HG03432 (cell line): ENCODE data around the gene WWOX.

Experiments used
- ATAC-seq: cut with Tn5 transposase; IDR thresholded peaks from one replicate; pipeline ENCODE4 v1.9.1; 2021; ENCODE audit warnings: mild to moderate bottlenecking, moderate library complexity; ENCODE audit not compliant: unreplicated experiment

WWOX gene

GRCh38 chr16:78909226-78909625 is 809.8 kb downstream of the WWOX start:
- ATAC-seq = no peak

- no peak for ATAC-seq
Measured at GRCh38 chr16:78915811-78916345, 816.4 kb downstream of the WWOX start.

- no peak for ATAC-seq
Measured at GRCh38 chr16:78916928-78917545, 817.6 kb downstream of the WWOX start.

GRCh38 chr16:78918805-78919305 is 819.4 kb downstream of the WWOX start:
- no peak for ATAC-seq

GRCh38 chr16:78919852-78920251 is 820.4 kb downstream of the WWOX start:
- ATAC-seq = no peak

GRCh38 chr16:78920621-78921020 is 821.2 kb downstream of the WWOX start:
- no peak for ATAC-seq

GRCh38 chr16:78925083-78925767 is 825.8 kb downstream of the WWOX start:
- ATAC-seq = no peak

- no peak for ATAC-seq
Measured at GRCh38 chr16:78926723-78927210, 827.3 kb downstream of the WWOX start.

GRCh38 chr16:78927766-78928165 is 828.3 kb downstream of the WWOX start:
- no peak for ATAC-seq

- ATAC-seq = no peak
Measured at GRCh38 chr16:78929841-78930240, 830.4 kb downstream of the WWOX start.

- no peak for ATAC-seq
Measured at GRCh38 chr16:78930561-78930960, 831.1 kb downstream of the WWOX start.

GRCh38 chr16:78931267-78931666 is 831.8 kb downstream of the WWOX start:
- no peak for ATAC-seq

- ATAC-seq = no peak
Measured at GRCh38 chr16:78931678-78932077, 832.2 kb downstream of the WWOX start.

- no peak for ATAC-seq
Measured at GRCh38 chr16:78932355-78932943, 833.0 kb downstream of the WWOX start.

- ATAC-seq = no peak
Measured at GRCh38 chr16:78936060-78936459, 836.6 kb downstream of the WWOX start.

- ATAC-seq = no peak
Measured at GRCh38 chr16:78939597-78939996, 840.1 kb downstream of the WWOX start.

GRCh38 chr16:78942625-78943245 is 843.3 kb downstream of the WWOX start:
- no peak for ATAC-seq

GRCh38 chr16:78945336-78945735 is 845.9 kb downstream of the WWOX start:
- no peak for ATAC-seq

- ATAC-seq = no peak
Measured at GRCh38 chr16:78946556-78946955, 847.1 kb downstream of the WWOX start.

GRCh38 chr16:78950768-78951167 is 851.3 kb downstream of the WWOX start:
- no peak for ATAC-seq

- no peak for ATAC-seq
Measured at GRCh38 chr16:78952630-78953029, 853.2 kb downstream of the WWOX start.
